Keratinocyte (primary cell): Measurements from ENCODE around the gene BNIP5. TPM values are rescaled to one million over a fixed set of nuclear protein-coding genes. Genes with fewer than 3 reads are reported as not detected.

ENCODE experiments used
- DNase-seq: peaks from one replicate; pipeline ENCODE4 v3.0.0-alpha.2; 2011; ENCODE audit warnings: low read depth, missing footprints, low spot score
- FAIRE-seq: peaks from 2 replicates; lab custom pipeline; 2011; peaks lifted over from hg19 to GRCh38; lab: Jason Lieb, UNC
- H2AFZ ChIP-seq: 2 replicates; pipeline ENCODE4 v1.6.0; 2012; ENCODE audit warnings: low read length, control low read depth, inconsistent platforms; ENCODE audit not compliant: control insufficient read depth
- H3K27ac ChIP-seq: 2 replicates; pipeline ENCODE4 v1.5.1; 2011; ENCODE audit warnings: low read length; ENCODE audit not compliant: control insufficient read depth, insufficient read depth
- H3K27me3 ChIP-seq: 3 replicates; pipeline ENCODE4 v1.6.0; 2011; ENCODE audit warnings: low read length; ENCODE audit not compliant: control insufficient read depth, insufficient read depth; ENCODE audit errors: extremely low read depth
- H3K36me3 ChIP-seq, 2 experiments: 2 replicates in 1 of 2; 3 replicates in 1 of 2; pipeline ENCODE4 v1.5.1; 2011; ENCODE audit warnings: low read length in 2 of 2, mild to moderate bottlenecking in 1 of 2; ENCODE audit not compliant: control insufficient read depth in 2 of 2, insufficient read depth in 2 of 2; ENCODE audit errors: extremely low read depth in 1 of 2
- H3K4me1 ChIP-seq: 3 replicates; pipeline ENCODE4 v1.5.1; 2011; ENCODE audit warnings: low read length; ENCODE audit not compliant: control insufficient read depth, insufficient read depth; ENCODE audit errors: extremely low read depth
- H3K4me2 ChIP-seq: 3 replicates; pipeline ENCODE4 v1.6.0; 2011; ENCODE audit warnings: low read depth, low read length; ENCODE audit not compliant: control insufficient read depth, insufficient read depth; ENCODE audit errors: extremely low read depth
- H3K4me3 ChIP-seq, 3 experiments: fragments of 200-600 bp in 1 of 3; sonication (generic) in 1 of 3; 2 replicates in 2 of 3; 3 replicates in 1 of 3; pipeline ENCODE4 v1.5.1; 2011 to 2016; ENCODE audit warnings: low read length in 3 of 3, mild to moderate bottlenecking in 3 of 3, control low read depth in 2 of 3, inconsistent platforms in 1 of 3, low read depth in 1 of 3, mixed read lengths in 1 of 3, mixed run types in 1 of 3, moderate library complexity in 1 of 3; ENCODE audit not compliant: control insufficient read depth in 2 of 3, insufficient read depth in 2 of 3; ENCODE audit errors: extremely low read depth in 1 of 3
- H3K79me2 ChIP-seq: 2 replicates; pipeline ENCODE4 v1.6.0; 2012; ENCODE audit warnings: low read length; ENCODE audit not compliant: control insufficient read depth, insufficient read depth
- H3K9ac ChIP-seq: 3 replicates; pipeline ENCODE4 v1.6.0; 2011; ENCODE audit warnings: low read length; ENCODE audit not compliant: control insufficient read depth, insufficient read depth; ENCODE audit errors: extremely low read depth
- H3K9me1 ChIP-seq: 3 replicates; pipeline ENCODE4 v1.6.0; 2011; ENCODE audit warnings: low read length; ENCODE audit not compliant: control insufficient read depth, insufficient read depth; ENCODE audit errors: extremely low read depth
- H3K9me3 ChIP-seq: 2 replicates; pipeline ENCODE4 v1.5.1; 2012; ENCODE audit warnings: low read depth, low read length; ENCODE audit not compliant: control insufficient read depth
- H4K20me1 ChIP-seq: 3 replicates; pipeline ENCODE4 v1.6.0; 2011; ENCODE audit warnings: low read length; ENCODE audit not compliant: control insufficient read depth, insufficient read depth; ENCODE audit errors: extremely low read depth
- CTCF ChIP-seq, 3 experiments: IDR thresholded peaks in 1 of 3; conservative IDR thresholded peaks in 1 of 3; optimal IDR thresholded peaks in 1 of 3; 2 replicates in 2 of 3; 3 replicates in 1 of 3; pipeline versions ENCODE3 to v1.5.1; 2011; ENCODE audit warnings: low read length in 3 of 3, mild to moderate bottlenecking in 3 of 3, moderate library complexity in 2 of 3, control low read depth in 1 of 3, inconsistent platforms in 1 of 3; ENCODE audit not compliant: insufficient read depth in 2 of 3; ENCODE audit errors: extremely low read depth in 1 of 3
- EZH2 ChIP-seq: IDR thresholded peaks from one replicate; pipeline ENCODE4 v1.6.1; 2012; ENCODE audit warnings: inconsistent platforms, mild to moderate bottlenecking, low read length, moderate library complexity
- dilution Hi-C: fragments of 300-500 bp; cut with MboI; formaldehyde crosslinking; loops from one replicate; pipeline ENCODE4 v1.7.0; 2020; ENCODE audit warnings: low sequenced_read_pairs; ENCODE audit not compliant: extremely low pct_ligation_motif_present
- polyA plus RNA-seq, 5 experiments: library from polyadenylated mRNA; depleted of rRNA in 3 of 5; stranded (reverse) in 3 of 5; stranded (forward) in 1 of 5; unstranded in 1 of 5; fragments of >200 nt; gene quantifications; 1 replicate in 1 of 5; 2 replicates in 3 of 5; 3 replicates in 1 of 5; pipeline versions ENCODE4 v1.2.1 to v1.2.3, GENCODE V29; 2011 to 2012; ENCODE audit warnings: missing spikeins in 2 of 5, low read depth in 1 of 5, low replicate concordance in 1 of 5

Gene BNIP5
- polyA plus RNA-seq, 1 donor (not counting 4 experiments of a cell fraction or from before 2014, with no cell fraction given), result not detected

- no peak overlapping the region for H3K27ac ChIP-seq
- no peaks in the 10 kb centered on the region for H3K79me2 ChIP-seq
- no peaks in the 10 kb centered on the region for H3K9me3 ChIP-seq
- no peaks in the 10 kb centered on the region for H3K9me1 ChIP-seq
- no peak overlapping the region for H3K9ac ChIP-seq
- no peaks in the 10 kb centered on the region for H4K20me1 ChIP-seq
- H3K27me3 ChIP-seq, result no peaks in the 10 kb centered on the region
- no peaks in the 10 kb centered on the region for H3K36me3 ChIP-seq
- no peak overlapping the region for H3K4me2 ChIP-seq
- H3K4me1 ChIP-seq, result no peaks in the 10 kb centered on the region
- dilution Hi-C loops, result no loop called here
- TF ChIP-seq EZH2, result no peak
- TF ChIP-seq CTCF (optimal IDR thresholded peaks at IDR 0.05 in 1 of 3, IDR thresholded peaks at IDR 0.05 in 1 of 3, conservative IDR thresholded peaks at IDR 0.05 in 1 of 3; ENCODE audit: extremely low read depth in 1 of 3, insufficient read depth in 2 of 3, low read length in 3 of 3), result no peak
- DNase-seq (no peak), FAIRE-seq (no peak)
- H3K4me3 ChIP-seq, result no peak overlapping the region
- no peak overlapping the region for H2AFZ ChIP-seq
Observed at GRCh38 chr6:36306375-36306774, 30.3 kb downstream of the BNIP5 start.

- no peaks in the 10 kb centered on the region for H3K79me2 ChIP-seq
- no peaks in the 10 kb centered on the region for H3K36me3 ChIP-seq
Observed at GRCh38 chr6:36305885-36306284, 30.8 kb downstream of the BNIP5 start.

More at GRCh38 chr6:36305885-36306284, 30.8 kb downstream of the BNIP5 start:
- Histone ChIP-seq H3K9me3 (no peaks in the 10 kb centered on the region), H3K27me3 (no peaks in the 10 kb centered on the region), H3K4me3 (no peak overlapping the region), H3K4me1 (no peaks in the 10 kb centered on the region), H2AFZ (no peak overlapping the region), H3K9ac (no peak overlapping the region), H3K4me2 (no peak overlapping the region), H3K27ac (no peak overlapping the region), H4K20me1 (no peaks in the 10 kb centered on the region), H3K9me1 (no peaks in the 10 kb centered on the region)
- dilution Hi-C loops, result no loop called here
- FAIRE-seq, result no peak
- TF ChIP-seq CTCF (optimal IDR thresholded peaks at IDR 0.05 in 1 of 3, IDR thresholded peaks at IDR 0.05 in 1 of 3, conservative IDR thresholded peaks at IDR 0.05 in 1 of 3; ENCODE audit: extremely low read depth in 1 of 3, insufficient read depth in 2 of 3, low read length in 3 of 3) (no peak), EZH2 (no peak)
- no peak for DNase-seq
